ENCODE data around the gene GMDS. TPM values are rescaled to one million over a fixed set of nuclear protein-coding genes. Genes with fewer than 3 reads are reported as not detected.

Gene GMDS
- total and polyA plus RNA-seq, 2 experiments from 2014 or later = 6.3 to 17.7 TPM

GRCh38 chr6:2036710-2037023 lies 208.7 kb downstream of the GMDS start:
- DNase-seq (ENCODE audit: low read depth in 1 of 2, low spot score in 1 of 2) = no peak
- Histone ChIP-seq H3K27me3 (no peaks in the 10 kb centered on the region), H3K4me1 (ENCODE audit: low read depth) (no peaks in the 10 kb centered on the region), H3K36me3 (no peaks in the 10 kb centered on the region), H3K9me3 (ENCODE audit: low read depth) (no peaks in the 10 kb centered on the region), H3K4me3 (no peak overlapping the region), H3K27ac (no peak overlapping the region)
- TF ChIP-seq, protein P1, sequence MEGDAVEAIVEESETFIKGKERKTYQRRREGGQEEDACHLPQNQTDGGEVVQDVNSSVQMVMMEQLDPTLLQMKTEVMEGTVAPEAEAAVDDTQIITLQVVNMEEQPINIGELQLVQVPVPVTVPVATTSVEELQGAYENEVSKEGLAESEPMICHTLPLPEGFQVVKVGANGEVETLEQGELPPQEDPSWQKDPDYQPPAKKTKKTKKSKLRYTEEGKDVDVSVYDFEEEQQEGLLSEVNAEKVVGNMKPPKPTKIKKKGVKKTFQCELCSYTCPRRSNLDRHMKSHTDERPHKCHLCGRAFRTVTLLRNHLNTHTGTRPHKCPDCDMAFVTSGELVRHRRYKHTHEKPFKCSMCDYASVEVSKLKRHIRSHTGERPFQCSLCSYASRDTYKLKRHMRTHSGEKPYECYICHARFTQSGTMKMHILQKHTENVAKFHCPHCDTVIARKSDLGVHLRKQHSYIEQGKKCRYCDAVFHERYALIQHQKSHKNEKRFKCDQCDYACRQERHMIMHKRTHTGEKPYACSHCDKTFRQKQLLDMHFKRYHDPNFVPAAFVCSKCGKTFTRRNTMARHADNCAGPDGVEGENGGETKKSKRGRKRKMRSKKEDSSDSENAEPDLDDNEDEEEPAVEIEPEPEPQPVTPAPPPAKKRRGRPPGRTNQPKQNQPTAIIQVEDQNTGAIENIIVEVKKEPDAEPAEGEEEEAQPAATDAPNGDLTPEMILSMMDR (IDR thresholded peaks at IDR 0.05; ENCODE audit: low read depth, low read length) = no peak

DNA sequence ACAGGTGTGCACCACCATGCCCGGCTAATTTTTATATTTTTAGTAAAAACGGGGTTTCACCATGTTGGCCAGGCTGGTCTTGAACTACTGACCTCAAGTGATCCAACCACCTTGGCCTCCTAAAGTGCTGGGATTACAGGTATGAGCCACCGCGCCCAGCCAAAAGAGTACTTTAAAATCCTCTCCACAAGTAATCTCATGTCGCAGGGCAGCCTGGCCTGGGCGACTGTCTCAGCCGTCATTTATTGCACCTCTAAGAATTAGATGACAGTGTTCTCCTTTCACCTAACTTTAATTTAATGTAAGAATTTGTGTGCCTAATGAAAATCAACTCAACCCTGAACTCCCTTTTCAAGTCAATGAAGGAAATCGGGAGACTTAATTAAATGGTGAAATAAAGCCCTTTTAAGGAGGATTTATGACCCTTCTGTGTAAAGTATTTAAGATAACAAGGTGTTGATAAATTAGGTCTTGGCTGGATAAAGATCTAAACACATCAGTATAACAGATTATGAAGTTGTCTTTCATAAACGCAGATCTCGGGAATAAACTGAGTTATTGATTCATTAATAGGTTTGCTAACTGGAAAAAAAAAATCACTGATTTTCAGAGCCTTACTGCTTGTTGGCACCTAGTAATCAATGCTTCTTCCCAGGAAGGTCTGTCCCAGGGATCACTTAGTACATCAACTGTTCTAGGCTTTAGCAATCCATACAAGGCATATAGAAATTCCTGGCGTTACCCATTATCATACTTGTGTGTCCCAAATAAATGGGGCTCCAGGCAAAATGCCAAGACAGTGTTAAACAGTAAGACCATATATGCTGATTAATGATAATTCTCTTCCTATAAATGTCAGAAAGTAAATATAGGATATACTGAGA lies 209.3 kb downstream of the GMDS start:
- Histone ChIP-seq H3K27me3 (no peaks in the 10 kb centered on the region), H3K27ac (no peak overlapping the region), H3K36me3 (no peaks in the 10 kb centered on the region), H3K4me1 (ENCODE audit: low read depth) (no peaks in the 10 kb centered on the region), H3K9me3 (ENCODE audit: low read depth) (no peaks in the 10 kb centered on the region), H3K4me3 (no peak overlapping the region)
- TF ChIP-seq, protein P1 (IDR thresholded peaks at IDR 0.05; ENCODE audit: low read depth, low read length) = no peak
- no peak for DNase-seq (ENCODE audit: low read depth in 1 of 2, low spot score in 1 of 2)

DNA sequence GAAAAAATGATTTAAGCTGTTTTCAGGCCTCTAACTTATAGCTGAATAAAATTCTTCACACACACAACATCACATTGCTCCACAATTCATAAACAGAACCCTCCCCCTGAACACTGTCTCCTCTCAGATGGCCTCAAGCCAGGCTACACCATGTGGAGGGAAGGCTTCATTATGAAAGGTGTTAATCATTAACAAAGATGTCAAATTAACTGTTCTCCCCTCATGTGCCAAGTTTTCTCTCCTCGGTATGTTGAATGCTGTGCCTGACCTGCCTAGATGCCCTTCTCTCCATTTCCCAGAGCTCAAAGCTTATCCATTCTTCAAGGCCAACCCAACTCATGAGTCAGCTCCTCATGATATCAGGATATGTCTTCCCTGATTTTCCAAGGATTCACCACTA lies 210.4 kb downstream of the GMDS start:
- TF ChIP-seq, protein P1 (IDR thresholded peaks at IDR 0.05; ENCODE audit: low read depth, low read length) = no peak
- DNase-seq (ENCODE audit: low read depth in 1 of 2, low spot score in 1 of 2) = no peak
- no peaks in the 10 kb centered on the region for H3K9me3 ChIP-seq (ENCODE audit: low read depth)
- no peak overlapping the region for H3K27ac ChIP-seq
- no peaks in the 10 kb centered on the region for H3K36me3 ChIP-seq
- no peaks in the 10 kb centered on the region for H3K27me3 ChIP-seq
- no peak overlapping the region for H3K4me3 ChIP-seq
- no peaks in the 10 kb centered on the region for H3K4me1 ChIP-seq (ENCODE audit: low read depth)

- Histone ChIP-seq H3K4me3 (no peak overlapping the region), H3K4me1 (ENCODE audit: low read depth) (no peaks in the 10 kb centered on the region), H3K9me3 (ENCODE audit: low read depth) (no peaks in the 10 kb centered on the region), H3K27me3 (no peaks in the 10 kb centered on the region), H3K36me3 (no peaks in the 10 kb centered on the region), H3K27ac (no peak overlapping the region)
- TF ChIP-seq, protein P1 (IDR thresholded peaks at IDR 0.05; ENCODE audit: low read depth, low read length) = no peak
- DNase-seq (ENCODE audit: low read depth in 1 of 2, low spot score in 1 of 2) = peak in 1 of 2 donors; percentile 41
These were observed 211.1 kb downstream of the GMDS start for GRCh38 chr6:2034256-2034655.

GRCh38 chr6:2033544-2033943 lies 211.9 kb downstream of the GMDS start:
- Histone ChIP-seq H3K4me1 (ENCODE audit: low read depth) (no peaks in the 10 kb centered on the region), H3K27me3 (no peaks in the 10 kb centered on the region), H3K36me3 (no peaks in the 10 kb centered on the region), H3K4me3 (no peak overlapping the region), H3K9me3 (ENCODE audit: low read depth) (no peaks in the 10 kb centered on the region), H3K27ac (no peak overlapping the region)
- TF ChIP-seq, protein P1 (IDR thresholded peaks at IDR 0.05; ENCODE audit: low read depth, low read length) = no peak
- no peak for DNase-seq (ENCODE audit: low read depth in 1 of 2, low spot score in 1 of 2)
